ENCODE measurements around the gene TPX2.
"Not testable (repeated sequence)": the region's sequence is repeated elsewhere in the genome, so short reads cannot be mapped to it uniquely, and the experiment has no call there.

Gene TPX2

GRCh38 chr20:31764641-31765305 lies 25.7 kb downstream of the TPX2 start:
- no peak for DNase-seq (ENCODE audit: low read depth)

- DNase-seq (ENCODE audit: low read depth), result no peak
Observed at GRCh38 chr20:31767805-31768204, 28.7 kb downstream of the TPX2 start.

GRCh38 chr20:31769681-31770080 lies 30.6 kb downstream of the TPX2 start:
- DNase-seq (ENCODE audit: low read depth), result no peak

GRCh38 chr20:31770243-31770642 lies 31.2 kb downstream of the TPX2 start:
- no peak for DNase-seq (ENCODE audit: low read depth)

- no peak for DNase-seq (ENCODE audit: low read depth)
Observed at GRCh38 chr20:31774408-31774807, 35.3 kb downstream of the TPX2 start.

GRCh38 chr20:31780839-31781238 lies 41.7 kb downstream of the TPX2 start:
- DNase-seq (ENCODE audit: low read depth), result no peak

- no peak for DNase-seq (ENCODE audit: low read depth)
Observed at GRCh38 chr20:31781945-31782344, 42.9 kb downstream of the TPX2 start.

- DNase-seq (ENCODE audit: low read depth), result no peak
Observed at GRCh38 chr20:31784354-31785044, 45.4 kb downstream of the TPX2 start.

GRCh38 chr20:31785089-31785488 lies 46.0 kb downstream of the TPX2 start:
- DNase-seq (ENCODE audit: low read depth), result no peak

- DNase-seq (ENCODE audit: low read depth), result no peak
Observed at GRCh38 chr20:31788578-31788977, 49.5 kb downstream of the TPX2 start.

- DNase-seq (ENCODE audit: low read depth), result no peak
Observed at GRCh38 chr20:31790401-31790800, 51.3 kb downstream of the TPX2 start.

GRCh38 chr20:31797364-31797763 lies 58.3 kb downstream of the TPX2 start:
- DNase-seq (ENCODE audit: low read depth), result no peak

GRCh38 chr20:31801508-31801907 lies 62.4 kb downstream of the TPX2 start:
- no peak for DNase-seq (ENCODE audit: low read depth)

GRCh38 chr20:31803552-31804291 lies 64.6 kb downstream of the TPX2 start:
- no peak for DNase-seq (ENCODE audit: low read depth)

- no peak for DNase-seq (ENCODE audit: low read depth)
Observed at GRCh38 chr20:31806564-31807355, 67.7 kb downstream of the TPX2 start.

GRCh38 chr20:31808481-31808880 lies 69.4 kb downstream of the TPX2 start:
- DNase-seq (ENCODE audit: low read depth), result no peak

- no peak for DNase-seq (ENCODE audit: low read depth)
Observed at GRCh38 chr20:31809661-31810060, 70.6 kb downstream of the TPX2 start.

- no peak for DNase-seq (ENCODE audit: low read depth)
Observed at GRCh38 chr20:31811198-31811597, 72.1 kb downstream of the TPX2 start.

GRCh38 chr20:31811796-31812728 lies 73.0 kb downstream of the TPX2 start:
- DNase-seq (ENCODE audit: low read depth), result no peak

GRCh38 chr20:31813611-31814010 lies 74.5 kb downstream of the TPX2 start:
- DNase-seq (ENCODE audit: low read depth), result no peak

- not testable (repeated sequence) for DNase-seq (ENCODE audit: low read depth)
Observed at GRCh38 chr20:31814142-31814541, 75.1 kb downstream of the TPX2 start.
